Body of pancreas (tissue), 4 donors: ENCODE data around the gene CRY1.

Experiments used
- POLR2A ChIP-seq, 3 donors: fragments of 450-650 bp; IDR thresholded peaks; one replicate each; pipeline ENCODE4 v1.6.1; 2016; ENCODE audit warnings: antibody characterized with exemption in 3 of 3, mild to moderate bottlenecking in 2 of 3
- TF ChIP-seq, protein P1 (sequence below), 7 experiments: fragments of 450-650 bp in 4 of 7; fragments of 200-600 bp in 3 of 7; sonication (generic) in 3 of 7; IDR thresholded peaks; one replicate each; pipeline ENCODE4 v1.5.1; 2016 to 2019; ENCODE audit warnings: antibody characterized with exemption in 7 of 7

DNA sequence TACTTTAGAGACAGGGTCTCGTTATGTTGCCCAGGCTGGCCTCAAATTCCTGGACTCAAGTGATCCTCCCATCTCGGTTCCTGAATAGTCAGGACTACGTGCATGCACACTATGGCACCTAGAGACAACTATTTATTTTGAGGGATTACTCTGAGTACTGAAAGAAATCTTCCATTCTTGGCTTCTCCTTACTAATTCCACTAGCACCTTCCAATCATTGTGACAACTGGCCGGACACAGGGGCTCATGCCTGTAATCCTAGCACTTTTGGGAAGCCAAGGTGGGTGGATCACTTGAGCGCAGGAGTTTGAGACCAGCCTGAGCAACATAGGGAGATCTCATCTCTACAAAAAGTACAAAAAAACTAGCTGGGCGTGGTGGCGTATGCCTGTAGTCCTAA lies 64.3 kb downstream of the CRY1 start:
- TF ChIP-seq, protein P1, sequence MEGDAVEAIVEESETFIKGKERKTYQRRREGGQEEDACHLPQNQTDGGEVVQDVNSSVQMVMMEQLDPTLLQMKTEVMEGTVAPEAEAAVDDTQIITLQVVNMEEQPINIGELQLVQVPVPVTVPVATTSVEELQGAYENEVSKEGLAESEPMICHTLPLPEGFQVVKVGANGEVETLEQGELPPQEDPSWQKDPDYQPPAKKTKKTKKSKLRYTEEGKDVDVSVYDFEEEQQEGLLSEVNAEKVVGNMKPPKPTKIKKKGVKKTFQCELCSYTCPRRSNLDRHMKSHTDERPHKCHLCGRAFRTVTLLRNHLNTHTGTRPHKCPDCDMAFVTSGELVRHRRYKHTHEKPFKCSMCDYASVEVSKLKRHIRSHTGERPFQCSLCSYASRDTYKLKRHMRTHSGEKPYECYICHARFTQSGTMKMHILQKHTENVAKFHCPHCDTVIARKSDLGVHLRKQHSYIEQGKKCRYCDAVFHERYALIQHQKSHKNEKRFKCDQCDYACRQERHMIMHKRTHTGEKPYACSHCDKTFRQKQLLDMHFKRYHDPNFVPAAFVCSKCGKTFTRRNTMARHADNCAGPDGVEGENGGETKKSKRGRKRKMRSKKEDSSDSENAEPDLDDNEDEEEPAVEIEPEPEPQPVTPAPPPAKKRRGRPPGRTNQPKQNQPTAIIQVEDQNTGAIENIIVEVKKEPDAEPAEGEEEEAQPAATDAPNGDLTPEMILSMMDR (IDR thresholded peaks at IDR 0.05): no peak
- TF ChIP-seq POLR2A (IDR thresholded peaks at IDR 0.05): no peak
